NOMO-1 treated with dmso at 0.1 percent for 144 hours (cell line): Measurements from ENCODE around the gene CLEC4E.
"Not testable (repeated sequence)": the region's sequence is repeated elsewhere in the genome, so short reads cannot be mapped to it uniquely, and the experiment has no call there.

ENCODE experiments used
- DNase-seq: peaks from one replicate; lab custom pipeline; 2025; ENCODE audit not compliant: unreplicated experiment; lab: John Stamatoyannopoulos, UW

Gene CLEC4E

GRCh38 chr12:8541562-8541961, 857 bp upstream of the CLEC4E start:
- no peak for DNase-seq

- DNase-seq = not testable (repeated sequence)
Observed at GRCh38 chr12:8537820-8538219, 2.9 kb downstream of the CLEC4E start.

- no peak for DNase-seq
Observed at GRCh38 chr12:8532045-8532444, 8.7 kb downstream of the CLEC4E start.

GRCh38 chr12:8527250-8528130, 13.2 kb downstream of the CLEC4E start:
- DNase-seq = no peak

GRCh38 chr12:8519171-8519570, 21.5 kb downstream of the CLEC4E start:
- DNase-seq = peak; percentile 50

GRCh38 chr12:8517971-8518370, 22.7 kb downstream of the CLEC4E start:
- DNase-seq = no peak

GRCh38 chr12:8513256-8513655, 27.4 kb downstream of the CLEC4E start, which contains the start of gene CLEC4D:
Gene CLEC4D, plus strand, starts transcription at chr12:8513503. Its CDS starts 230 bp downstream, at chr12:8513733.
- DNase-seq = no peak

GRCh38 chr12:8508910-8509841, 31.5 kb downstream of the CLEC4E start:
- DNase-seq = no peak

- DNase-seq = no peak
Observed at GRCh38 chr12:8508223-8508622, 32.5 kb downstream of the CLEC4E start.

GRCh38 chr12:8507596-8507995, 33.1 kb downstream of the CLEC4E start:
- DNase-seq = no peak

- DNase-seq = no peak
Observed at GRCh38 chr12:8504351-8504750, 36.4 kb downstream of the CLEC4E start.

GRCh38 chr12:8501720-8502119, 39.0 kb downstream of the CLEC4E start:
- peak; percentile 73 for DNase-seq

- peak; percentile 2 for DNase-seq
Observed at GRCh38 chr12:8499616-8500015, 41.1 kb downstream of the CLEC4E start.

- DNase-seq = not testable (repeated sequence)
Observed at GRCh38 chr12:8496074-8496473, 44.6 kb downstream of the CLEC4E start.

- DNase-seq = not testable (repeated sequence)
Observed at GRCh38 chr12:8495671-8496070, 45.0 kb downstream of the CLEC4E start.

GRCh38 chr12:8493084-8493483, 47.6 kb downstream of the CLEC4E start:
- DNase-seq = peak; percentile 90

GRCh38 chr12:8491646-8492530, 48.8 kb downstream of the CLEC4E start:
- DNase-seq = no peak
